SK-N-SH treated with all-trans-retinoic acid at 6 μM for 48 hours (cell line): ENCODE data around the gene MINK1.

Source experiments
- ARNTL ChIP-seq: fragments of 450-650 bp; formaldehyde crosslinking; IDR thresholded peaks from 2 replicates; pipeline ENCODE4 v1.5.0; 2020; ENCODE audit warnings: low read depth, mild to moderate bottlenecking, moderate library complexity, borderline replicate concordance
- BACH2 ChIP-seq: fragments of 250-450 bp; sonication (Bioruptor Pico); IDR thresholded peaks from 2 replicates; pipeline ENCODE4 v1.9.0; 2021; ENCODE audit warnings: mild to moderate bottlenecking, borderline replicate concordance
- CREB5 ChIP-seq: fragments of 250-450 bp; sonication (Bioruptor Pico); IDR thresholded peaks from 2 replicates; pipeline ENCODE4 v1.5.1; 2020; ENCODE audit warnings: low read depth, mild to moderate bottlenecking, moderate library complexity
- CSDC2 ChIP-seq: fragments of 250-450 bp; sonication (Bioruptor Pico); IDR thresholded peaks from 2 replicates; pipeline ENCODE4 v1.5.0; 2020; ENCODE audit warnings: mild to moderate bottlenecking, moderate library complexity
- ESRRG ChIP-seq: fragments of 250-450 bp; sonication (Bioruptor Pico); IDR thresholded peaks from 2 replicates; pipeline ENCODE4 v1.6.1; 2021; ENCODE audit warnings: mild to moderate bottlenecking
- PPARA ChIP-seq: fragments of 250-450 bp; sonication (Bioruptor Pico); IDR thresholded peaks from 2 replicates; pipeline ENCODE4 v1.5.0; 2020; ENCODE audit warnings: mild to moderate bottlenecking, borderline replicate concordance
- SNAI2 ChIP-seq: fragments of 250-450 bp; sonication (Bioruptor Pico); IDR thresholded peaks from 2 replicates; pipeline ENCODE4 v1.5.0; 2020; ENCODE audit warnings: mild to moderate bottlenecking, moderate library complexity
- TCF4 ChIP-seq: fragments of 250-450 bp; sonication (Bioruptor Pico); IDR thresholded peaks from 2 replicates; pipeline ENCODE4 v1.8.0; 2021; ENCODE audit warnings: mild to moderate bottlenecking, moderate library complexity, borderline replicate concordance
- ZFP3 ChIP-seq: fragments of 250-450 bp; sonication (Bioruptor Pico); IDR thresholded peaks from 2 replicates; pipeline ENCODE4 v1.5.0; 2020; ENCODE audit warnings: mild to moderate bottlenecking, moderate library complexity
- ZFP30 ChIP-seq: fragments of 450-650 bp; formaldehyde crosslinking; IDR thresholded peaks from 2 replicates; pipeline ENCODE4 v1.5.0; 2022; ENCODE audit warnings: mild to moderate bottlenecking, moderate library complexity
- ZNF565 ChIP-seq: fragments of 450-650 bp; formaldehyde crosslinking; conservative IDR thresholded peaks from 2 replicates; pipeline ENCODE4 v1.5.0; 2020; ENCODE audit warnings: low read depth, mild to moderate bottlenecking, moderate library complexity
- TF ChIP-seq, protein P1 (sequence below): fragments of 250-450 bp; sonication (Bioruptor Pico); IDR thresholded peaks from 2 replicates; pipeline ENCODE4 v1.8.0; 2020; ENCODE audit warnings: mild to moderate bottlenecking, moderate library complexity, borderline replicate concordance
- TF ChIP-seq, protein P2 (sequence below): fragments of 250-450 bp; sonication (Bioruptor Pico); IDR thresholded peaks from 2 replicates; pipeline ENCODE4 v1.5.0; 2020; ENCODE audit warnings: mild to moderate bottlenecking, moderate library complexity
- TF ChIP-seq, protein P3 (sequence below): fragments of 250-450 bp; sonication (Bioruptor Pico); IDR thresholded peaks from 2 replicates; pipeline ENCODE4 v1.8.0; 2021; ENCODE audit warnings: low read depth, mild to moderate bottlenecking, moderate library complexity, borderline replicate concordance

DNA sequence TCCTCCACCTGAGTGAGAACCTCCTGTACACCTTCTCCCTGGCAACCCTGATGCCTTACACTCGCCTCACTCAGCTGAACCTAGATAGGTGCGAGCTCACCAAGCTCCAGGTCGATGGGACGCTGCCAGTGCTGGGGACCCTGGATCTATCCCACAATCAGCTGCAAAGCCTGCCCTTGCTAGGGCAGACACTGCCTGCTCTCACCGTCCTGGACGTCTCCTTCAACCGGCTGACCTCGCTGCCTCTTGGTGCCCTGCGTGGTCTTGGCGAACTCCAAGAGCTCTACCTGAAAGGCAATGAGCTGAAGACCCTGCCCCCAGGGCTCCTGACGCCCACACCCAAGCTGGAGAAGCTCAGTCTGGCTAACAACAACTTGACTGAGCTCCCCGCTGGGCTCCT, 99.6 kb downstream of the MINK1 start:
- no peak for TF ChIP-seq ZFP30
- TF ChIP-seq ESRRG = no peak
- no peak for TF ChIP-seq BACH2 (CRISPR knock-in tag)
- no peak for TF ChIP-seq TCF4
- TF ChIP-seq, protein P1, sequence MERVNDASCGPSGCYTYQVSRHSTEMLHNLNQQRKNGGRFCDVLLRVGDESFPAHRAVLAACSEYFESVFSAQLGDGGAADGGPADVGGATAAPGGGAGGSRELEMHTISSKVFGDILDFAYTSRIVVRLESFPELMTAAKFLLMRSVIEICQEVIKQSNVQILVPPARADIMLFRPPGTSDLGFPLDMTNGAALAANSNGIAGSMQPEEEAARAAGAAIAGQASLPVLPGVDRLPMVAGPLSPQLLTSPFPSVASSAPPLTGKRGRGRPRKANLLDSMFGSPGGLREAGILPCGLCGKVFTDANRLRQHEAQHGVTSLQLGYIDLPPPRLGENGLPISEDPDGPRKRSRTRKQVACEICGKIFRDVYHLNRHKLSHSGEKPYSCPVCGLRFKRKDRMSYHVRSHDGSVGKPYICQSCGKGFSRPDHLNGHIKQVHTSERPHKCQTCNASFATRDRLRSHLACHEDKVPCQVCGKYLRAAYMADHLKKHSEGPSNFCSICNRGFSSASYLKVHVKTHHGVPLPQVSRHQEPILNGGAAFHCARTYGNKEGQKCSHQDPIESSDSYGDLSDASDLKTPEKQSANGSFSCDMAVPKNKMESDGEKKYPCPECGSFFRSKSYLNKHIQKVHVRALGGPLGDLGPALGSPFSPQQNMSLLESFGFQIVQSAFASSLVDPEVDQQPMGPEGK (CRISPR knock-in tag) = no peak
- no peak for TF ChIP-seq ZFP3 (CRISPR knock-in tag)
- TF ChIP-seq CSDC2 (CRISPR knock-in tag) = no peak
- TF ChIP-seq, protein P2, sequence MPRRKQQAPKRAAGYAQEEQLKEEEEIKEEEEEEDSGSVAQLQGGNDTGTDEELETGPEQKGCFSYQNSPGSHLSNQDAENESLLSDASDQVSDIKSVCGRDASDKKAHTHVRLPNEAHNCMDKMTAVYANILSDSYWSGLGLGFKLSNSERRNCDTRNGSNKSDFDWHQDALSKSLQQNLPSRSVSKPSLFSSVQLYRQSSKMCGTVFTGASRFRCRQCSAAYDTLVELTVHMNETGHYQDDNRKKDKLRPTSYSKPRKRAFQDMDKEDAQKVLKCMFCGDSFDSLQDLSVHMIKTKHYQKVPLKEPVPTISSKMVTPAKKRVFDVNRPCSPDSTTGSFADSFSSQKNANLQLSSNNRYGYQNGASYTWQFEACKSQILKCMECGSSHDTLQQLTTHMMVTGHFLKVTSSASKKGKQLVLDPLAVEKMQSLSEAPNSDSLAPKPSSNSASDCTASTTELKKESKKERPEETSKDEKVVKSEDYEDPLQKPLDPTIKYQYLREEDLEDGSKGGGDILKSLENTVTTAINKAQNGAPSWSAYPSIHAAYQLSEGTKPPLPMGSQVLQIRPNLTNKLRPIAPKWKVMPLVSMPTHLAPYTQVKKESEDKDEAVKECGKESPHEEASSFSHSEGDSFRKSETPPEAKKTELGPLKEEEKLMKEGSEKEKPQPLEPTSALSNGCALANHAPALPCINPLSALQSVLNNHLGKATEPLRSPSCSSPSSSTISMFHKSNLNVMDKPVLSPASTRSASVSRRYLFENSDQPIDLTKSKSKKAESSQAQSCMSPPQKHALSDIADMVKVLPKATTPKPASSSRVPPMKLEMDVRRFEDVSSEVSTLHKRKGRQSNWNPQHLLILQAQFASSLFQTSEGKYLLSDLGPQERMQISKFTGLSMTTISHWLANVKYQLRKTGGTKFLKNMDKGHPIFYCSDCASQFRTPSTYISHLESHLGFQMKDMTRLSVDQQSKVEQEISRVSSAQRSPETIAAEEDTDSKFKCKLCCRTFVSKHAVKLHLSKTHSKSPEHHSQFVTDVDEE (CRISPR knock-in tag) = no peak
- no peak for TF ChIP-seq SNAI2 (CRISPR knock-in tag)
- no peak for TF ChIP-seq ARNTL (CRISPR knock-in tag)
- no peak for TF ChIP-seq CREB5 (CRISPR knock-in tag)
- TF ChIP-seq PPARA (CRISPR knock-in tag) = no peak
- TF ChIP-seq, protein P3, sequence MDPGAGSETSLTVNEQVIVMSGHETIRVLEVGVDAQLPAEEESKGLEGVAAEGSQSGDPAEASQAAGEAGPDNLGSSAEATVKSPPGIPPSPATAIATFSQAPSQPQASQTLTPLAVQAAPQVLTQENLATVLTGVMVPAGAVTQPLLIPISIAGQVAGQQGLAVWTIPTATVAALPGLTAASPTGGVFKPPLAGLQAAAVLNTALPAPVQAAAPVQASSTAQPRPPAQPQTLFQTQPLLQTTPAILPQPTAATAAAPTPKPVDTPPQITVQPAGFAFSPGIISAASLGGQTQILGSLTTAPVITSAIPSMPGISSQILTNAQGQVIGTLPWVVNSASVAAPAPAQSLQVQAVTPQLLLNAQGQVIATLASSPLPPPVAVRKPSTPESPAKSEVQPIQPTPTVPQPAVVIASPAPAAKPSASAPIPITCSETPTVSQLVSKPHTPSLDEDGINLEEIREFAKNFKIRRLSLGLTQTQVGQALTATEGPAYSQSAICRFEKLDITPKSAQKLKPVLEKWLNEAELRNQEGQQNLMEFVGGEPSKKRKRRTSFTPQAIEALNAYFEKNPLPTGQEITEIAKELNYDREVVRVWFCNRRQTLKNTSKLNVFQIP (CRISPR knock-in tag) = no peak
- no peak for TF ChIP-seq ZNF565 (CRISPR knock-in tag)
